Smooth muscle cell (in vitro differentiated cells): ENCODE data around the gene KDM2A. TPM values are rescaled to one million over a fixed set of nuclear protein-coding genes. Genes with fewer than 3 reads are reported as not detected.

ENCODE experiments used
- DNase-seq: peaks from one replicate; lab custom pipeline; 2025; ENCODE audit not compliant: unreplicated experiment; lab: John Stamatoyannopoulos, UW
- H2AFZ ChIP-seq: fragments of 200-600 bp; sonication (generic); 2 replicates; pipeline ENCODE4 v1.6.0; 2016; ENCODE audit warnings: antibody characterized with exemption, low read depth, mild to moderate bottlenecking
- H3F3A ChIP-seq: fragments of 200-600 bp; sonication (generic); 2 replicates; pipeline ENCODE4 v1.6.0; 2017; ENCODE audit warnings: antibody characterized with exemption, low read depth
- H3K27ac ChIP-seq: fragments of 200-600 bp; sonication (generic); 2 replicates; pipeline ENCODE4 v1.5.1; 2016; ENCODE audit warnings: low read depth, mild to moderate bottlenecking
- H3K27me3 ChIP-seq: fragments of 200-600 bp; sonication (generic); 2 replicates; pipeline ENCODE4 v1.6.1; 2016; ENCODE audit warnings: low read depth, mild to moderate bottlenecking
- H3K36me3 ChIP-seq: fragments of 200-600 bp; sonication (generic); 2 replicates; pipeline ENCODE4 v1.5.1; 2016; ENCODE audit warnings: low read depth
- H3K4me1 ChIP-seq: fragments of 200-600 bp; sonication (generic); 2 replicates; pipeline ENCODE4 v1.5.1; 2016; ENCODE audit warnings: low read depth
- H3K4me2 ChIP-seq: fragments of 200-600 bp; sonication (generic); 2 replicates; pipeline ENCODE4 v1.6.0; 2016; ENCODE audit warnings: mild to moderate bottlenecking
- H3K4me3 ChIP-seq: fragments of 200-600 bp; sonication (generic); 2 replicates; pipeline ENCODE4 v1.5.1; 2016; ENCODE audit warnings: mild to moderate bottlenecking
- H3K79me2 ChIP-seq: fragments of 200-600 bp; sonication (generic); 2 replicates; pipeline ENCODE4 v1.6.0; 2016; ENCODE audit warnings: low read depth, mild to moderate bottlenecking
- H3K9ac ChIP-seq: fragments of 200-600 bp; sonication (generic); 2 replicates; pipeline ENCODE4 v1.6.0; 2016; ENCODE audit warnings: low read depth
- H3K9me3 ChIP-seq: fragments of 200-600 bp; sonication (generic); replicated peaks from 2 replicates; pipeline ENCODE4 v1.5.1; 2016; ENCODE audit warnings: low read depth
- H4K20me1 ChIP-seq: fragments of 200-600 bp; sonication (generic); 2 replicates; pipeline ENCODE4 v1.6.0; 2016; ENCODE audit warnings: low read depth
- WGBS: methylation state at CpG from one replicate; pipeline ENCODE4 v1.1.7; 2016; ENCODE audit warnings: low lambda C conversion rate; 5-methylcytosine and 5-hydroxymethylcytosine counted together
- polyA plus RNA-seq: library from polyadenylated mRNA; unstranded; fragments of >200 nt; fragmentation: Nextera tagmentation; extraction: Ambion mirVana; gene quantifications from 2 replicates; pipeline ENCODE4 v1.2.1, GENCODE V29; 2016
- total RNA-seq: library from RNA; depleted of rRNA; stranded (reverse); fragments of >200 nt; gene quantifications from 2 replicates; pipeline ENCODE4 v1.2.3, GENCODE V29; 2014
- TF ChIP-seq, protein P1 (sequence below): fragments of 200-600 bp; sonication (generic); IDR thresholded peaks from 2 replicates; pipeline ENCODE4 v1.5.1; 2017; ENCODE audit warnings: borderline replicate concordance, mild to moderate bottlenecking, antibody characterized with exemption; ENCODE audit not compliant: insufficient read depth, poor library complexity, severe bottlenecking

The KDM2A gene
- total RNA-seq (42.0 and 44.9 TPM in 2 replicates), polyA plus RNA-seq (18.9 and 21.6 TPM in 2 replicates)

DNA sequence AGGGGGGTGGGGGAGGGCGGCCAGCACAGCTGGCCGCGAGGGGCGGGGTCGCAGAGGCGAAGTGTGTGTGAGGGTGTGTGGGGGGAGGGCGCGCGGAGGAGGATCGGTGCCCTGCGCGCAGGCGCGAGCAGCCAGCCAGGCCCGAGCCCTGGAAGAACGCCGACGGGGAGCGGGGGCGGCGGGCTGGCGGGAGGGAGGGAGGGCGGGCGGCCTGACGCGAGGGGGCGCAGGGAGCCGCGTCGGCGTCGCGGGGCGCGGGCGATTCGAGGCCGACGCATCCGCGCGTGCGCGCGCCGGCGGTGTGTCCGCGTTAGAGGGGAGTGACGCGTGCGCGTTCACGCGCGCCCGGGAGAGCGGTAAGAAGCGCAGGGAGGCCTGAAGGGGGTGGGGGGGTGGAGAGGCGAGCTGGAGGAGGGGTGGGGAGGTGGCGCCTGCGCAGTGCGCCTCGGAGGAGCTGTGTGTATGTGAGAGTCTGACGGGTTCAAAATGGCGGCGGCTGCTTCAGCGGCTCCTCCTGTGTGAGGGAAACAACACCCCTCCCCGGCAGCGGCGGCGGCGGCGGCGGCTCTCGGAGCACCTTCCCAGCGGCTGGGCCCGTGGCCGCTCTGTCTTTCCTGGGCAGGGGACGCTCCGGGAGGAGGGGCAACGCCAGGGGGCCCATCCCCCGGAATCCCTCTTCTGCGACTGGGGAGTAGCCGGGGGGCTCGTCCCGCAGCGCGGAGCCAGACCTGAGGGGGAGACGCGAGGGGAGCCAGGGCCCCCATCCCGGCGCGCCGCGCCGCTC is at the start of gene KDM2A:
Gene KDM2A (plus strand): TSS at position 463 of the 784 bp plus-strand sequence. CDS start 2,054 bp downstream, outside the sequence.
- H3K4me1 ChIP-seq = peaks cover 25% of the 10 kb centered on the region
- H3K27me3 ChIP-seq = no peaks in the 10 kb centered on the region
- peak within 1 kb of the TSS; percentile 78 for H3K4me3 ChIP-seq
- H3F3A ChIP-seq = peaks cover 21% of the 10 kb centered on the region
- peak within 1 kb of the TSS; percentile 97 for H3K9ac ChIP-seq
- H4K20me1 ChIP-seq = peaks cover 43% of the 10 kb centered on the region
- TF ChIP-seq, protein P1, sequence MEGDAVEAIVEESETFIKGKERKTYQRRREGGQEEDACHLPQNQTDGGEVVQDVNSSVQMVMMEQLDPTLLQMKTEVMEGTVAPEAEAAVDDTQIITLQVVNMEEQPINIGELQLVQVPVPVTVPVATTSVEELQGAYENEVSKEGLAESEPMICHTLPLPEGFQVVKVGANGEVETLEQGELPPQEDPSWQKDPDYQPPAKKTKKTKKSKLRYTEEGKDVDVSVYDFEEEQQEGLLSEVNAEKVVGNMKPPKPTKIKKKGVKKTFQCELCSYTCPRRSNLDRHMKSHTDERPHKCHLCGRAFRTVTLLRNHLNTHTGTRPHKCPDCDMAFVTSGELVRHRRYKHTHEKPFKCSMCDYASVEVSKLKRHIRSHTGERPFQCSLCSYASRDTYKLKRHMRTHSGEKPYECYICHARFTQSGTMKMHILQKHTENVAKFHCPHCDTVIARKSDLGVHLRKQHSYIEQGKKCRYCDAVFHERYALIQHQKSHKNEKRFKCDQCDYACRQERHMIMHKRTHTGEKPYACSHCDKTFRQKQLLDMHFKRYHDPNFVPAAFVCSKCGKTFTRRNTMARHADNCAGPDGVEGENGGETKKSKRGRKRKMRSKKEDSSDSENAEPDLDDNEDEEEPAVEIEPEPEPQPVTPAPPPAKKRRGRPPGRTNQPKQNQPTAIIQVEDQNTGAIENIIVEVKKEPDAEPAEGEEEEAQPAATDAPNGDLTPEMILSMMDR = peak; percentile 21
- peak within 1 kb of the TSS; percentile 97 for H3K4me2 ChIP-seq
- H2AFZ ChIP-seq = peak within 1 kb of the TSS; percentile 81
- peak within 1 kb of the TSS; percentile 93 for H3K27ac ChIP-seq
- H3K9me3 ChIP-seq = no peaks in the 10 kb centered on the region
- H3K79me2 ChIP-seq = peaks cover 44% of the 10 kb centered on the region
- DNase-seq = peak; percentile 98
- 0% methylated on average over 11 of the region's 97 CpGs for WGBS
- H3K36me3 ChIP-seq = no peaks in the 10 kb centered on the region

DNA sequence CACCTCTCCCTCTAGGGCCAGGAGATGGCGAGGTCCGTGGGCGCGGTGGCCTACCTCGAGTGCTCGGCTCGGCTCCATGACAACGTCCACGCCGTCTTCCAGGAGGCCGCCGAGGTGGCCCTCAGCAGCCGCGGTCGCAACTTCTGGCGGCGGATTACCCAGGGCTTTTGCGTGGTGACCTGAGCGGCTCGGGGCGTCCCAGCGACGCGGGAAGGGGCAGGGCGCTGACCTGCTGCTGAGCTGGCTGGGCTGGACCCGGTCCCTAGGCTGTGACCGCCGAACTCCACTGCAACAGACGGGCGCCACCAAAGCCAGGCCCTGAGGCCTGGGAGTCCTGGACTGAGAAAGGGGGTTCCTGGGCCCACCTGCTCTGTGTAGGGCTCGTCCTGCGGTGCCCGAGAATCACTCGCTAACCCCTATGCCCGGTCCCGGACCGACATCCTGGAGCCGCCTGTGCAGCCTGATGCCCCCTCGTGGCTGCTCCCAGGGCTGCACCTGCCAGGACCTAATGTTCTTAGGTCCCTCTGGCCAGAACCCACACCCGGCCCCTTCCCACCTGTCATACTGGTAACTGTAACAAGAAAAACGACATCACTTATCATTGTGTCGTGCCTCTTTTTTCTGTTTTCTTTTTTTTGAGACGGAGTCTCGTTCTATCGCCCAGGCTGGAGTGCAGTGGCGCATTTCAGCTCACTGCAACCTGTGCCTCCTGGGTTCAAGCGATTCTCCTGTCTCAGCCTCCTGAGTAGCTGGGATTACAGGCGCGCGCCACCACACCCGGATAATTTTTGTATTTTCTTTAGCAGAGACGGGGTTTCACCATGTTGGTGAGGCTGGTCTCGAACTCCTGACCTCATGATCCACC is 47.4 kb upstream of the KDM2A start:
- H3K27me3 ChIP-seq = no peaks in the 10 kb centered on the region
- H3F3A ChIP-seq = peaks cover 4% of the 10 kb centered on the region
- no peak overlapping the region for H3K4me3 ChIP-seq
- TF ChIP-seq, protein P1 = peak; percentile 82
- H4K20me1 ChIP-seq = no peaks in the 10 kb centered on the region
- peak; percentile 21 for DNase-seq
- no peaks in the 10 kb centered on the region for H3K9me3 ChIP-seq
- H3K27ac ChIP-seq = no peak overlapping the region
- peak overlapping the region; percentile 65 for H3K4me2 ChIP-seq
- H3K36me3 ChIP-seq = no peaks in the 10 kb centered on the region
- H3K4me1 ChIP-seq = no peaks in the 10 kb centered on the region
- 48% methylated on average over 52 of the region's 53 CpGs for WGBS
- no peak overlapping the region for H2AFZ ChIP-seq
- H3K79me2 ChIP-seq = no peaks in the 10 kb centered on the region
- H3K9ac ChIP-seq = no peak overlapping the region

DNA sequence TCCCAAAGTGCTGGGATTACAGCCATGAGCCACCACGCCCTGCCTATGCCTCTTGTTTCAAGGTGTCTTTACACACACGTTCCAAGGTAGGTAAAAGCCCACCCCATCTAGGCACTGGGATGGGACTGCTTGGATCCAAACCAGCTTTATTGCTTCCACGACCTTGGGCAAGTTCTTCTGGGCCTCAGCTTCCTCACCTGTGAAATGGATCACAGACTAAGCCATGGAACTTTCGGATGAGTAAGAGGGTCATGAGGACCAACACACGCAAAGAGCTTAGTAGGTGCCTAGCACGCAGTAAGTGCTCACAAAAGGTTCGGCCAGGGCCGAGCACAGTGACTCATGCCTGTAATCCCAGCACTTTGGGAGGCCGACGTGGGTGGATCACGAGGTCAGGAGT is 46.8 kb upstream of the KDM2A start:
- no peak overlapping the region for H3K4me3 ChIP-seq
- H3K27me3 ChIP-seq = no peaks in the 10 kb centered on the region
- H3K9me3 ChIP-seq = no peaks in the 10 kb centered on the region
- no peak overlapping the region for H3K4me2 ChIP-seq
- no peaks in the 10 kb centered on the region for H3K79me2 ChIP-seq
- H3K36me3 ChIP-seq = no peaks in the 10 kb centered on the region
- H2AFZ ChIP-seq = no peak overlapping the region
- peaks cover 4% of the 10 kb centered on the region for H3F3A ChIP-seq
- H3K9ac ChIP-seq = no peak overlapping the region
- H3K27ac ChIP-seq = no peak overlapping the region
- H3K4me1 ChIP-seq = no peaks in the 10 kb centered on the region
- WGBS = 87% methylated on average over 11 of the region's 11 CpGs
- TF ChIP-seq, protein P1 = no peak
- DNase-seq = no peak
- no peaks in the 10 kb centered on the region for H4K20me1 ChIP-seq
